GM19035 (cell line): ENCODE measurements around the gene RRP8.

Experiments
- ATAC-seq: cut with Tn5 transposase; IDR thresholded peaks from one replicate; pipeline ENCODE4 v1.9.1; 2021; ENCODE audit not compliant: unreplicated experiment

Gene RRP8

GRCh38 chr11:6632116-6633073 lies 29.0 kb upstream of the RRP8 start:
- ATAC-seq: no peak

- no peak for ATAC-seq
These were observed 28.0 kb upstream of the RRP8 start for GRCh38 chr11:6631361-6631890.

- no peak for ATAC-seq
These were observed 27.3 kb upstream of the RRP8 start for GRCh38 chr11:6630632-6631291.

- ATAC-seq: no peak
These were observed 26.6 kb upstream of the RRP8 start for GRCh38 chr11:6629892-6630631.

- no peak for ATAC-seq
These were observed 26.1 kb upstream of the RRP8 start for GRCh38 chr11:6629573-6629891.

- ATAC-seq: no peak
These were observed 25.1 kb upstream of the RRP8 start for GRCh38 chr11:6628526-6628925.

GRCh38 chr11:6627762-6628241 lies 24.4 kb upstream of the RRP8 start:
- ATAC-seq: peak; percentile 77

- ATAC-seq: no peak
These were observed 23.8 kb upstream of the RRP8 start for GRCh38 chr11:6626971-6627761.

- no peak for ATAC-seq
These were observed 22.5 kb upstream of the RRP8 start for GRCh38 chr11:6625832-6626420.

- ATAC-seq: no peak
These were observed 21.9 kb upstream of the RRP8 start for GRCh38 chr11:6625156-6625831.

- ATAC-seq: no peak
These were observed 20.3 kb upstream of the RRP8 start for GRCh38 chr11:6623391-6624363.

GRCh38 chr11:6622261-6623171 lies 19.1 kb upstream of the RRP8 start:
- ATAC-seq: no peak

- ATAC-seq: no peak
These were observed 18.3 kb upstream of the RRP8 start for GRCh38 chr11:6621711-6622211.

GRCh38 chr11:6620636-6621035 lies 17.2 kb upstream of the RRP8 start:
- no peak for ATAC-seq

GRCh38 chr11:6619004-6619745 lies 15.8 kb upstream of the RRP8 start, which contains the start of gene TPP1:
TSS of gene TPP1 (minus strand) at chr11:6619422. CDS start at chr11:6619400, 22 bp downstream.
- ATAC-seq: peak; percentile 99
